Measurements from ENCODE around the gene LRFN4. TPM values are rescaled to one million over a fixed set of nuclear protein-coding genes. Genes with fewer than 3 reads are reported as not detected.

The LRFN4 gene
- total and polyA plus RNA-seq, 4 donors = 4.6 to 34.4 (median 15.3) TPM

DNA sequence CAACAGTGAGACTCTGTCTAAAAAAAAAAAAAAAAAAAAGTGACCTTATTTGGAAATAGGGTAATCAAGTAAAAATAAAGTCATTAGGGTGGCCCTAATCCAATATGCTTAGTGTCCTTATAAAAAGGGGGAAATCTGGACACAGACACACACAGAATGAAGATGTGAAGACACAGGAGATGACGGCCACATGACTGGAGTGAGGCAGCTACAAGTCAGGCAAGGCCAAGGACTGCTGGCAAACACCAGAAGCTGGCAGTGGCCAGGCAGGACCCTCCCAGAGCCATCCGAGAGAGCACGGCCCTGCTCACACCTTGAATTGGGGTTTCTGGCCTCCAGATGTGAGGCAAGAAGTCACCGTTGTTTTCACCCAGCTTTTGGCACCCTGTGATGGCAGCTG, 28.6 kb downstream of the LRFN4 start:
- ATAC-seq (ENCODE audit: insufficient read depth, low FRiP score) (no peak), DNase-seq (peak in 1 of 3 donors; percentile 37)
- TF ChIP-seq, protein P1, sequence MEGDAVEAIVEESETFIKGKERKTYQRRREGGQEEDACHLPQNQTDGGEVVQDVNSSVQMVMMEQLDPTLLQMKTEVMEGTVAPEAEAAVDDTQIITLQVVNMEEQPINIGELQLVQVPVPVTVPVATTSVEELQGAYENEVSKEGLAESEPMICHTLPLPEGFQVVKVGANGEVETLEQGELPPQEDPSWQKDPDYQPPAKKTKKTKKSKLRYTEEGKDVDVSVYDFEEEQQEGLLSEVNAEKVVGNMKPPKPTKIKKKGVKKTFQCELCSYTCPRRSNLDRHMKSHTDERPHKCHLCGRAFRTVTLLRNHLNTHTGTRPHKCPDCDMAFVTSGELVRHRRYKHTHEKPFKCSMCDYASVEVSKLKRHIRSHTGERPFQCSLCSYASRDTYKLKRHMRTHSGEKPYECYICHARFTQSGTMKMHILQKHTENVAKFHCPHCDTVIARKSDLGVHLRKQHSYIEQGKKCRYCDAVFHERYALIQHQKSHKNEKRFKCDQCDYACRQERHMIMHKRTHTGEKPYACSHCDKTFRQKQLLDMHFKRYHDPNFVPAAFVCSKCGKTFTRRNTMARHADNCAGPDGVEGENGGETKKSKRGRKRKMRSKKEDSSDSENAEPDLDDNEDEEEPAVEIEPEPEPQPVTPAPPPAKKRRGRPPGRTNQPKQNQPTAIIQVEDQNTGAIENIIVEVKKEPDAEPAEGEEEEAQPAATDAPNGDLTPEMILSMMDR (IDR thresholded peaks at IDR 0.05; ENCODE audit: control extremely low read depth, extremely low read depth) = no peak

DNA sequence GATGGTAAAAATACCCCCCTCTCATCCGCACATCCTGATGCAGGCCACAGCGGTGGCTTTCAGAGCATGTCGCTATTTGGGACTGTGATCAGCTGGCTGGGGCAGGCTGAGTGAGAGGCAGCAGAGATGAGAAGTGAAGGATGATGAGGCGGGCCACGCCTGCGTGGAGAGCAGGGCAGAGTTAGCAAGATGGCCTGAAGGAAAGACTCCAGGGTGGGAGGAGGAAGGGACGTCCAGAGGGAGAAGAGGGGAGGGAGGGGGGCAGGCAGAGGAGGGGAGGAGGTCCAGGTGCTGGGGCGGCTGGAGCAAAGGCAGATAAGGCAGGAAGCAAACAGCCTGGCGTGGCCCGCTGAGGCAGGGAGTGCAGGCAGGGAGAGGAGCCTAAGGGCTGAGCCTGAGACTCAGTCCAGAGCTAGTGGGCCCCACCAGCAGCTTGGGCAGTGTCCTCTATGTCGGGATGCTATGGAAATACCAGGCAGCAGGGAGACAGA, 29.1 kb downstream of the LRFN4 start:
- TF ChIP-seq, protein P1 (IDR thresholded peaks at IDR 0.05; ENCODE audit: control extremely low read depth, extremely low read depth) = no peak
- no peak for DNase-seq
- Histone ChIP-seq H3K4me1 (ENCODE audit: control insufficient read depth in 5 of 5, insufficient read depth in 5 of 5, low read length in 5 of 5) (peaks cover 0 to 34% (median 6%) of the 10 kb centered on the region in 5 donors), H3K27ac (ENCODE audit: low read depth in 1 of 2, low read length in 1 of 2) (no peak overlapping the region), H3K27me3 (ENCODE audit: control insufficient read depth in 3 of 3, insufficient read depth in 3 of 3, low read length in 2 of 3) (no peaks in the 10 kb centered on the region), H3K9me3 (ENCODE audit: control insufficient read depth in 4 of 4, insufficient read depth in 3 of 4, low read length in 3 of 4) (no peaks in the 10 kb centered on the region), H3K4me3 (no peak overlapping the region), H3K36me3 (ENCODE audit: control insufficient read depth in 4 of 4, insufficient read depth in 4 of 4, low read length in 4 of 4) (no peaks in the 10 kb centered on the region), H3K9ac (ENCODE audit: insufficient read depth in 1 of 2, low read length in 2 of 2) (no peak overlapping the region)
- no peak for ATAC-seq (ENCODE audit: insufficient read depth, low FRiP score)
- WGBS, 2 donors = 84 to 86% methylated on average over 9 to 11 of the region's 11 CpGs

More for the DNA sequence above, 28.6 kb downstream of the LRFN4 start:
- H3K4me3 ChIP-seq = no peak overlapping the region
- 84 to 90% methylated on average over 4 of the region's 4 CpGs for WGBS, 2 donors
- H3K9me3 ChIP-seq (ENCODE audit: control insufficient read depth in 4 of 4, insufficient read depth in 3 of 4, low read length in 3 of 4) = no peaks in the 10 kb centered on the region
- H3K27ac ChIP-seq (ENCODE audit: low read depth in 1 of 2, low read length in 1 of 2) = no peak overlapping the region
- peaks cover 0 to 34% (median 6%) of the 10 kb centered on the region in 5 donors for H3K4me1 ChIP-seq (ENCODE audit: control insufficient read depth in 5 of 5, insufficient read depth in 5 of 5, low read length in 5 of 5)
- H3K36me3 ChIP-seq (ENCODE audit: control insufficient read depth in 4 of 4, insufficient read depth in 4 of 4, low read length in 4 of 4) = no peaks in the 10 kb centered on the region
- H3K9ac ChIP-seq (ENCODE audit: insufficient read depth in 1 of 2, low read length in 2 of 2) = no peak overlapping the region
- no peaks in the 10 kb centered on the region for H3K27me3 ChIP-seq (ENCODE audit: control insufficient read depth in 3 of 3, insufficient read depth in 3 of 3, low read length in 2 of 3)

DNA sequence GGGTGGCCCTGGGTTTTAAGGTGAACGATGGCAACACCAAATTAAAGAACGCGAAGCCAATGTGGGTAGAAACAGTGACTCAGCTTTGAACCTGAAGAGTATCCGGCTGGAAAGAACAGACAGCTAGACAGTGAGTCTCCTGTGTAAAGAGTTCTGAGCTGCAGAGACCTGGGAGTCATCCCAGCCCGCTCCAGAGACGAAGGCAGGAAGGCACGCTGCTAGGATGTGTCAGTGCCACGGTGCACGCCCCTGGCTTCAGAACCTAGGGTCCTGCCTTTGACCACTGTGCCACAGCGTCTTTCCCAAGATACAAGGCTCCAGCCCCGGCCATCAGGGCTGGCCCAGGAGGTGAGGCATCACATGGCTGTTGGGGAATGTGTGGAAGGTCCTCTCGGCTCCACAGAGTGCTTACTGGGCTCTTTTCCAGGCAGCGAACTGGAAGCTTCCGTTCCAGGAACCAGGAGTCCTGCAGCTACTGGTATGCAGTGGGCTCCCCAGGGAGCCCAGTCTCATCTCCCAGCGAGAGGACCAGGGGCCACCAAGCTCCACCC, 29.9 kb downstream of the LRFN4 start:
- peaks cover 0 to 34% (median 6%) of the 10 kb centered on the region in 5 donors for H3K4me1 ChIP-seq (ENCODE audit: control insufficient read depth in 5 of 5, insufficient read depth in 5 of 5, low read length in 5 of 5)
- TF ChIP-seq, protein P1 (IDR thresholded peaks at IDR 0.05; ENCODE audit: control extremely low read depth, extremely low read depth) = no peak
- H3K4me3 ChIP-seq = no peak overlapping the region
- ATAC-seq (ENCODE audit: insufficient read depth, low FRiP score) (no peak), DNase-seq (no peak)
- no peak overlapping the region for H3K9ac ChIP-seq (ENCODE audit: insufficient read depth in 1 of 2, low read length in 2 of 2)
- no peaks in the 10 kb centered on the region for H3K36me3 ChIP-seq (ENCODE audit: control insufficient read depth in 4 of 4, insufficient read depth in 4 of 4, low read length in 4 of 4)
- no peak overlapping the region for H3K27ac ChIP-seq (ENCODE audit: low read depth in 1 of 2, low read length in 1 of 2)
- 79 to 82% methylated on average over 15 of the region's 15 CpGs for WGBS, 2 donors
- H3K27me3 ChIP-seq (ENCODE audit: control insufficient read depth in 3 of 3, insufficient read depth in 3 of 3, low read length in 2 of 3) = no peaks in the 10 kb centered on the region
- H3K9me3 ChIP-seq (ENCODE audit: control insufficient read depth in 4 of 4, insufficient read depth in 3 of 4, low read length in 3 of 4) = no peaks in the 10 kb centered on the region

DNA sequence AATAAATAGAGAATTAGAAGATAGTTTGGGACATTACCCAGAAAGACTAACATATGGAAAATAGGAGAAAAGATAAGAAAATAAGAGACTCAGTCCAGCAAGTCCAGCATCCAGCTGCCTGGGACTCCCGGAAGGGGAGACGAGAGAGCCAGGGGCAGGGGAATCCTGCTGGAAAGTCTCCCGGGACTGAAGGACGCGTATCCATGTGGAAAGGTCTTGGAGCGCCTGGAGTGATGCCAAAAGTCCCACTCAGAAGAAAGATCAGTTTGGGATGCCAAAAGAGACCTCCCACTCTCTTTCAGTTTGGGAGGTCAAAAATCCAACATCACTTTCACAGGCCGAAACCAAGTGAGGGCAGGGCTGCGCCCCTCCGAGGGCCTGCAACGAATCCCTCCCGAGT, 30.7 kb downstream of the LRFN4 start:
- TF ChIP-seq, protein P1 (IDR thresholded peaks at IDR 0.05; ENCODE audit: control extremely low read depth, extremely low read depth) = no peak
- ATAC-seq (ENCODE audit: insufficient read depth, low FRiP score) (no peak), DNase-seq (peak; percentile 82 to 95 (median 88))
- no peaks in the 10 kb centered on the region for H3K27me3 ChIP-seq (ENCODE audit: control insufficient read depth in 3 of 3, insufficient read depth in 3 of 3, low read length in 2 of 3)
- no peak overlapping the region for H3K27ac ChIP-seq (ENCODE audit: low read depth in 1 of 2, low read length in 1 of 2)
- no peak overlapping the region for H3K9ac ChIP-seq (ENCODE audit: insufficient read depth in 1 of 2, low read length in 2 of 2)
- no peaks in the 10 kb centered on the region for H3K9me3 ChIP-seq (ENCODE audit: control insufficient read depth in 4 of 4, insufficient read depth in 3 of 4, low read length in 3 of 4)
- H3K4me3 ChIP-seq = no peak overlapping the region
- no peaks in the 10 kb centered on the region for H3K36me3 ChIP-seq (ENCODE audit: control insufficient read depth in 4 of 4, insufficient read depth in 4 of 4, low read length in 4 of 4)
- 83 to 86% methylated on average over 11 of the region's 11 CpGs for WGBS, 2 donors
- H3K4me1 ChIP-seq (ENCODE audit: control insufficient read depth in 5 of 5, insufficient read depth in 5 of 5, low read length in 5 of 5) = peaks cover 0 to 26% (median 6%) of the 10 kb centered on the region in 5 donors

Measured in lung (tissue), 12 donors.